ENCODE data around the gene CTU2. TPM values are rescaled to one million over a fixed set of nuclear protein-coding genes. Genes with fewer than 3 reads are reported as not detected.

Gene CTU2
- total and polyA plus RNA-seq, 10 of the 15 experiments (the other 5 are each of a cell fraction or from before 2014, with no cell fraction given): 0.32 to 44.5 (median 18.2) TPM

DNA sequence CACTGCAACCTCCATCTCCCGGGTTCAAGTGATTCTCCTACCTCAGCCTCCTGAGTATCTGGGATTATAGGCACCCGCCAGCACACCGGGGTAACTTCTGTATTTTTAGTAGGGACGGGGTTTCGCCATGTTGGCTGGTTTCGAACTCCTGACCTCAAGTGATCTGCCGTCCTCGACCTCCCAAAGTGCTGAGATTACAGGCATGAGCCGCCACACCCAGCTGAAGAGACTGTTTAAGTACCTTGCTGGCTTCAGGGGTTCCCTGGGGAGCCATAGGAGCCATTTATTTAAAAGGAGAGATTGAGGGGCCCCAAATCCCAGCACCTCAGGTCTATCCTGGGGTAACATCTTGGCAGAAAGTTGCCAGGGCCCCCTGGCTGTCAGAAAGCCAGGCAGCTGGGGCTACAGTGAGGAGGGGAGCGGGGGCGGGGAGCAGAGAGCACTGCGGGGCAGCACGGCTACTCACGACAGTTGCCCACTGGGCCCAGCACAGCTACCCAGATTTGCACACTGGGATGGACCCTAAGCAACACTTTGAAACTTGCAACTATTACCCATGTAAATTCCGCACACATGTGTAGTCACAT lies 21.6 kb upstream of the CTU2 start (continued):
- TF ChIP-seq, protein P1, sequence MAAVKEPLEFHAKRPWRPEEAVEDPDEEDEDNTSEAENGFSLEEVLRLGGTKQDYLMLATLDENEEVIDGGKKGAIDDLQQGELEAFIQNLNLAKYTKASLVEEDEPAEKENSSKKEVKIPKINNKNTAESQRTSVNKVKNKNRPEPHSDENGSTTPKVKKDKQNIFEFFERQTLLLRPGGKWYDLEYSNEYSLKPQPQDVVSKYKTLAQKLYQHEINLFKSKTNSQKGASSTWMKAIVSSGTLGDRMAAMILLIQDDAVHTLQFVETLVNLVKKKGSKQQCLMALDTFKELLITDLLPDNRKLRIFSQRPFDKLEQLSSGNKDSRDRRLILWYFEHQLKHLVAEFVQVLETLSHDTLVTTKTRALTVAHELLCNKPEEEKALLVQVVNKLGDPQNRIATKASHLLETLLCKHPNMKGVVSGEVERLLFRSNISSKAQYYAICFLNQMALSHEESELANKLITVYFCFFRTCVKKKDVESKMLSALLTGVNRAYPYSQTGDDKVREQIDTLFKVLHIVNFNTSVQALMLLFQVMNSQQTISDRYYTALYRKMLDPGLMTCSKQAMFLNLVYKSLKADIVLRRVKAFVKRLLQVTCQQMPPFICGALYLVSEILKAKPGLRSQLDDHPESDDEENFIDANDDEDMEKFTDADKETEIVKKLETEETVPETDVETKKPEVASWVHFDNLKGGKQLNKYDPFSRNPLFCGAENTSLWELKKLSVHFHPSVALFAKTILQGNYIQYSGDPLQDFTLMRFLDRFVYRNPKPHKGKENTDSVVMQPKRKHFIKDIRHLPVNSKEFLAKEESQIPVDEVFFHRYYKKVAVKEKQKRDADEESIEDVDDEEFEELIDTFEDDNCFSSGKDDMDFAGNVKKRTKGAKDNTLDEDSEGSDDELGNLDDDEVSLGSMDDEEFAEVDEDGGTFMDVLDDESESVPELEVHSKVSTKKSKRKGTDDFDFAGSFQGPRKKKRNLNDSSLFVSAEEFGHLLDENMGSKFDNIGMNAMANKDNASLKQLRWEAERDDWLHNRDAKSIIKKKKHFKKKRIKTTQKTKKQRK (IDR thresholded peaks at IDR 0.05; ENCODE audit: low read depth, low read length): no peak
- no peak for TF ChIP-seq ASH2L (IDR thresholded peaks at IDR 0.05; ENCODE audit: borderline replicate concordance, low read depth)

DNA sequence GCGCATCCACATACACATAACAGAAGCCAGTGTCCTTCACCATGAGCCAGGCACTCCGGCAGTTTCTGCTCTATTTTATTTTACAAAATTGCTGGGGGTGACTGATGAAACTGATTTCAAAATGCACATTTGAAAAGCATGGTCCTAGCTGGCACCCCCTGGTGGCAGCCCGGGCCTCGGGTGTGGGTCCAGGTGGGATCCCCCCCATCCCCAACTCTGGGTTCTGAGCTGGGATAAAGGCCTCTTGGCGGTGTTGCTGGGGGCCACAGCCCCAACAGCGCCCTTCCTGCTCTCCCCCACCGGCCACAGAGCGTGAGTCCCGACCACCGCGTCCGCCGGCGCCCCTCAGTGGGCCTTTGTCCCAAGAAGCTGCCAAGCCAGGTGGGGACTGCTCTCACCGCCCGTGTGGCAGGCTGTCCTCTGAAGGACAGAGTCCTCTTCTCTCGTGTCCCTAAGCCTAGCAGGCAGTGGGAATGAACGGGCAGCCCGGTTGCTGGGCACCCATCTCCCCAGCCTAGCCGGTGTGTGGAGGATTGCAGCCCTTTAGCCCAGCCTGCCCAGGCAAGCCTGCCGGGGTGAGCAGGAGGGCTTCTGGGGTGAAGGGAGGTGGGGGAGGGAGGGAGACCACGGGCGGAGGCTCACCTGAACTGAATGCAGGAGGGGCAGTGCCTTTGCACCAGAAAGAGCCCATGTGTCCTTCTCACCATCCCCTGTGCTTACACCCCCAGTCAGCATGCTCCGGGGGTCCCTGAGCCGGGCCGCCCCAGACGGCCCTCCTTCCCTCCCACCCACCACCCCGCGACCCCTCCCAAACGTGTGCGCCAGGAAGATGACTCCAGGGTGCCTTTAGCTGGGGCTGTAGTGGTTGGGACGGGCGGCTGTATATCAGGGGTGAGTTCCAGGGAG lies 20.9 kb upstream of the CTU2 start:
- 13% methylated on average over 26 of the region's 33 CpGs for WGBS (ENCODE audit: insufficient coverage, insufficient replicate concordance, low lambda C conversion rate, missing lambda C conversion rate)
- FAIRE-seq (no peak), ATAC-seq (0 out of 3 replicates have a peak, but pooled peaks have one; percentile 2), DNase-seq (ENCODE audit: low read depth, low spot score) (no peak)
- intact Hi-C loops (cut with micrococcal nuclease; ENCODE audit: unreplicated experiment): no loop called here
- no TSS peak for BruUV-seq (replicated peaks)
- Histone ChIP-seq H3K4me1 (ENCODE audit: control insufficient read depth, insufficient read depth, low read length) (peaks cover 40% of the 10 kb centered on the region), H3K27ac (ENCODE audit: control insufficient read depth, insufficient read depth) (no peak overlapping the region), H3K27me3 (replicated peaks in 1 of 2; ENCODE audit: control insufficient read depth in 2 of 2, insufficient read depth in 2 of 2, low read length in 1 of 2) (no peaks in the 10 kb centered on the region; a peak in 1 of 4 replicates), H3K4me2 (ENCODE audit: control insufficient read depth, insufficient read depth) (peak overlapping the region; percentile 92), H3K9me3 (replicated peaks; ENCODE audit: control insufficient read depth, insufficient read depth, low read length) (no peaks in the 10 kb centered on the region), H3K79me2 (ENCODE audit: control insufficient read depth, insufficient read depth, low read length) (no peaks in the 10 kb centered on the region; the same call in 1 of the 2 replicates), H4K20me1 (ENCODE audit: control insufficient read depth, insufficient read depth) (no peaks in the 10 kb centered on the region), H2AFZ (ENCODE audit: control insufficient read depth, low read depth, low read length) (peak overlapping the region; percentile 61), H3K4me3 (peak overlapping the region; percentile 98), H3K36me3 (ENCODE audit: control insufficient read depth in 2 of 2, insufficient read depth in 2 of 2, low read length in 1 of 2) (no peaks in the 10 kb centered on the region), H3K9ac (ENCODE audit: control insufficient read depth, insufficient read depth, low read length) (peak overlapping the region; percentile 52; the same call in 1 of the 2 replicates)
- SMC1A ChIA-PET (ENCODE audit: uncharacterized antibody, unreplicated experiment): interaction anchor here (0.6 to 0.9 kb wide), 2 partner anchors 22 to 98 kb away, joined by 3 read pairs; no protein-coding TSS in a partner anchor
- POLR2A ChIA-PET: interaction anchor here (0.6 kb wide), 1 partner anchor 48 kb away, joined by 3 read pairs; no protein-coding TSS in a partner anchor
- RAD21 ChIA-PET (ENCODE audit: unreplicated experiment): interaction anchor here (1.0 to 1.2 kb wide), 2 partner anchors 17 to 22 kb away, joined by 3 to 6 read pairs; partner anchors contain the start of gene MVD
- CTCF ChIA-PET: interaction anchor here (1.1 to 1.3 kb wide), 6 partner anchors 10 to 96 kb away, joined by 3 to 6 read pairs (median 3); partner anchors contain the start of gene MVD
- in situ Hi-C loops (cut with MboI): no loop called here
- no peak for TF ChIP-seq RB1 (IDR thresholded peaks at IDR 0.05; ENCODE audit: borderline replicate concordance)
- TF ChIP-seq, protein P2, sequence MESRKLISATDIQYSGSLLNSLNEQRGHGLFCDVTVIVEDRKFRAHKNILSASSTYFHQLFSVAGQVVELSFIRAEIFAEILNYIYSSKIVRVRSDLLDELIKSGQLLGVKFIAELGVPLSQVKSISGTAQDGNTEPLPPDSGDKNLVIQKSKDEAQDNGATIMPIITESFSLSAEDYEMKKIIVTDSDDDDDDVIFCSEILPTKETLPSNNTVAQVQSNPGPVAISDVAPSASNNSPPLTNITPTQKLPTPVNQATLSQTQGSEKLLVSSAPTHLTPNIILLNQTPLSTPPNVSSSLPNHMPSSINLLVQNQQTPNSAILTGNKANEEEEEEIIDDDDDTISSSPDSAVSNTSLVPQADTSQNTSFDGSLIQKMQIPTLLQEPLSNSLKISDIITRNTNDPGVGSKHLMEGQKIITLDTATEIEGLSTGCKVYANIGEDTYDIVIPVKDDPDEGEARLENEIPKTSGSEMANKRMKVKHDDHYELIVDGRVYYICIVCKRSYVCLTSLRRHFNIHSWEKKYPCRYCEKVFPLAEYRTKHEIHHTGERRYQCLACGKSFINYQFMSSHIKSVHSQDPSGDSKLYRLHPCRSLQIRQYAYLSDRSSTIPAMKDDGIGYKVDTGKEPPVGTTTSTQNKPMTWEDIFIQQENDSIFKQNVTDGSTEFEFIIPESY (IDR thresholded peaks at IDR 0.05): 0 out of 2 replicates have a peak, but pooled peaks have one; percentile 15
- TF ChIP-seq MEF2B (IDR thresholded peaks at IDR 0.05; ENCODE audit: partially characterized antibody, poor library complexity, severe bottlenecking): no peak
- TF ChIP-seq EED (IDR thresholded peaks at IDR 0.05; ENCODE audit: low read depth): no peak
- no peak for TF ChIP-seq TAF1 (IDR thresholded peaks at IDR 0.05; ENCODE audit: borderline replicate concordance, low read depth, low read length)
- TF ChIP-seq NFYA (IDR thresholded peaks at IDR 0.05; ENCODE audit: borderline replicate concordance, low read depth, low read length): no peak
- peak; percentile 21; the same call in 1 of the 2 replicates for TF ChIP-seq SMC3 (IDR thresholded peaks at IDR 0.05; ENCODE audit: borderline replicate concordance, low read length)
- no peak for TF ChIP-seq SIX5 (IDR thresholded peaks at IDR 0.05; ENCODE audit: low read depth, low read length, severe bottlenecking)
- TF ChIP-seq NFIC (IDR thresholded peaks at IDR 0.05; ENCODE audit: low read depth, low read length): no peak
- no peak for TF ChIP-seq HDAC2 (IDR thresholded peaks at IDR 0.05)
- peak; percentile 34; the same call in 1 of the 2 replicates for TF ChIP-seq RAD21 (IDR thresholded peaks at IDR 0.05; ENCODE audit: insufficient read depth, low read depth, low read length)
- TF ChIP-seq SMAD5 (IDR thresholded peaks at IDR 0.05; ENCODE audit: low read depth): no peak
- no peak for TF ChIP-seq PML (IDR thresholded peaks at IDR 0.05; ENCODE audit: low read length)
- TF ChIP-seq NRF1 (conservative IDR thresholded peaks at IDR 0.05; ENCODE audit: low read depth, low read length): no peak

Data from GM12878 (cell line).